Left lung (tissue), 10 donors: ENCODE results near the gene TRMT61A. TPM values are rescaled to one million over a fixed set of nuclear protein-coding genes. Genes with fewer than 3 reads are reported as not detected.

Source experiments
- ATAC-seq: fragments of 200-7000 bp; cut with Tn5 transposase; one replicate; pipeline ENCODE4 v1.9.1; 2020; ENCODE audit warnings: moderate library complexity
- DNase-seq, 4 donors: peaks; one replicate each; pipeline ENCODE4 v3.0.0-alpha.2; 2013 to 2020
- H3K27ac ChIP-seq, 2 donors: fragments of 200-600 bp; sonication (generic) in 1 of 2; one replicate each; pipeline versions ENCODE4 v1.5.0 to v1.8.0; 2020 to 2021
- H3K27me3 ChIP-seq, 2 donors: fragments of 200-600 bp; sonication (generic) in 1 of 2; one replicate each; pipeline versions ENCODE4 v1.5.0 to v1.8.0; 2020 to 2021
- H3K36me3 ChIP-seq, 2 donors: fragments of 200-600 bp; sonication (generic) in 1 of 2; one replicate each; pipeline versions ENCODE4 v1.5.0 to v1.8.0; 2020 to 2021
- H3K4me1 ChIP-seq, 2 donors: fragments of 200-600 bp; one replicate each; pipeline ENCODE4 v1.8.0; 2021
- H3K4me3 ChIP-seq, 2 donors: fragments of 200-600 bp; sonication (generic) in 1 of 2; one replicate each; pipeline versions ENCODE4 v1.5.0 to v1.8.0; 2020 to 2021; ENCODE audit warnings: mild to moderate bottlenecking in 1 of 2
- H3K9me3 ChIP-seq, 2 donors: fragments of 200-600 bp; sonication (generic) in 1 of 2; one replicate each; pipeline versions ENCODE4 v1.5.0 to v1.8.0; 2020 to 2021
- intact Hi-C, 2 donors: fragments of 100-400 bp; cut with DNase I; formaldehyde crosslinking; loops; one replicate each; pipeline versions ENCODE4 v1.11.2 to v1.14.2; 2022
- polyA plus RNA-seq, 6 donors: library from polyadenylated mRNA; unstranded; fragments of 120-200 nt; gene quantifications; one replicate each; pipeline ENCODE4 v1.2.1, GENCODE V29; 2013; ENCODE audit not compliant: insufficient read length in 6 of 6
- total RNA-seq, 2 donors: library from RNA; stranded (reverse); fragmentation: NEBNext Ultra II Directional; extraction: Animal tissue kit (Norgen Biotek cat#: 25700); gene quantifications; one replicate each; pipeline ENCODE4 v1.2.1, GENCODE V29; 2021
- TF ChIP-seq, protein P1 (sequence below), 2 donors: fragments of 200-600 bp; sonication (generic) in 1 of 2; IDR thresholded peaks; one replicate each; pipeline versions ENCODE4 v1.5.0 to v1.8.0; 2021; ENCODE audit warnings: antibody characterized with exemption in 2 of 2
- donor health status: DM: no; HTN: yes; CAD: no.
- donor health status: DM: no; HTN: no; CAD: no.

Gene TRMT61A
- total and polyA plus RNA-seq, 8 donors: 6.0 to 12.6 (median 7.9) TPM

GRCh38 chr14:103517721-103518421 lies 11.1 kb upstream of the TRMT61A start:
- TF ChIP-seq, protein P1, sequence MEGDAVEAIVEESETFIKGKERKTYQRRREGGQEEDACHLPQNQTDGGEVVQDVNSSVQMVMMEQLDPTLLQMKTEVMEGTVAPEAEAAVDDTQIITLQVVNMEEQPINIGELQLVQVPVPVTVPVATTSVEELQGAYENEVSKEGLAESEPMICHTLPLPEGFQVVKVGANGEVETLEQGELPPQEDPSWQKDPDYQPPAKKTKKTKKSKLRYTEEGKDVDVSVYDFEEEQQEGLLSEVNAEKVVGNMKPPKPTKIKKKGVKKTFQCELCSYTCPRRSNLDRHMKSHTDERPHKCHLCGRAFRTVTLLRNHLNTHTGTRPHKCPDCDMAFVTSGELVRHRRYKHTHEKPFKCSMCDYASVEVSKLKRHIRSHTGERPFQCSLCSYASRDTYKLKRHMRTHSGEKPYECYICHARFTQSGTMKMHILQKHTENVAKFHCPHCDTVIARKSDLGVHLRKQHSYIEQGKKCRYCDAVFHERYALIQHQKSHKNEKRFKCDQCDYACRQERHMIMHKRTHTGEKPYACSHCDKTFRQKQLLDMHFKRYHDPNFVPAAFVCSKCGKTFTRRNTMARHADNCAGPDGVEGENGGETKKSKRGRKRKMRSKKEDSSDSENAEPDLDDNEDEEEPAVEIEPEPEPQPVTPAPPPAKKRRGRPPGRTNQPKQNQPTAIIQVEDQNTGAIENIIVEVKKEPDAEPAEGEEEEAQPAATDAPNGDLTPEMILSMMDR (IDR thresholded peaks at IDR 0.05): no peak
- H3K36me3 ChIP-seq: peaks cover 0 to 5% of the 10 kb centered on the region in 2 donors
- peaks cover 25 to 58% of the 10 kb centered on the region in 2 donors for H3K4me1 ChIP-seq
- H3K27ac ChIP-seq: peak overlapping the region in 1 of 2 donors; percentile 23
- intact Hi-C loops: no loop called here
- no peaks in the 10 kb centered on the region for H3K9me3 ChIP-seq
- H3K4me3 ChIP-seq: no peak overlapping the region
- DNase-seq: peak in 1 of 4 donors; percentile 39
- ATAC-seq: no peak
- H3K27me3 ChIP-seq: peaks cover 6 to 30% of the 10 kb centered on the region in 2 donors

DNA sequence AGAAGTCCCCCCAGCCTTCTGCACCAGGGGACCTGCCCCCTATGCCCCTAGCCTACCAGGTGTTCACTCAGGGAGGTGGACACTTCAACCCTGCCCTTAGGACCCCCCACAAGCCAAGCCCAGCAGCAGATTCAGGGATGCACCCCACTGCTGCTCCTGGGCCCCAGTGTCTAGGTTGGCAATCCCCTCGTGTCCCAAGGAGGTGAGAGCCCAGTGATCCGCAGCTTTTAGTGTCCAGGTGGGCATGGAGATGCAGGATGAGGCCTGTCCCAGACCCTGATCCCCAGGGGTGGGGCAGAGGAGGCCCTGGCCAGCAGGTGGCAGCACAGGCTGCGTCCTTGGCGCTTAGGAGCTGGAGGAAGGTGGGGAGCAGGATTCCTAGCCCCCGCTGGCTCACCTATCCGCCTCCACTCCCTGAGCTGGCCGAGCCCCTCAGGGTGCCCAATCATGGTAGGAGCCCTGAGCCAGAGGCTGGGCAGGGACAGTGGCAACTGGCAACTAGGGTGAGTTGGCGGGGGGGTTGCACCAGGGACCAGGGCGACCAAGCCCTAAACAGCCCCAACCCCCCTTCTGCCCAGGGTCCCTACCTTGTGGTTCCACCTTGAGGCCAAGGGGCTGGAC lies 10.5 kb upstream of the TRMT61A start:
- intact Hi-C loops: no loop called here
- TF ChIP-seq, protein P1 (IDR thresholded peaks at IDR 0.05): peak; percentile 78 to 91

DNA sequence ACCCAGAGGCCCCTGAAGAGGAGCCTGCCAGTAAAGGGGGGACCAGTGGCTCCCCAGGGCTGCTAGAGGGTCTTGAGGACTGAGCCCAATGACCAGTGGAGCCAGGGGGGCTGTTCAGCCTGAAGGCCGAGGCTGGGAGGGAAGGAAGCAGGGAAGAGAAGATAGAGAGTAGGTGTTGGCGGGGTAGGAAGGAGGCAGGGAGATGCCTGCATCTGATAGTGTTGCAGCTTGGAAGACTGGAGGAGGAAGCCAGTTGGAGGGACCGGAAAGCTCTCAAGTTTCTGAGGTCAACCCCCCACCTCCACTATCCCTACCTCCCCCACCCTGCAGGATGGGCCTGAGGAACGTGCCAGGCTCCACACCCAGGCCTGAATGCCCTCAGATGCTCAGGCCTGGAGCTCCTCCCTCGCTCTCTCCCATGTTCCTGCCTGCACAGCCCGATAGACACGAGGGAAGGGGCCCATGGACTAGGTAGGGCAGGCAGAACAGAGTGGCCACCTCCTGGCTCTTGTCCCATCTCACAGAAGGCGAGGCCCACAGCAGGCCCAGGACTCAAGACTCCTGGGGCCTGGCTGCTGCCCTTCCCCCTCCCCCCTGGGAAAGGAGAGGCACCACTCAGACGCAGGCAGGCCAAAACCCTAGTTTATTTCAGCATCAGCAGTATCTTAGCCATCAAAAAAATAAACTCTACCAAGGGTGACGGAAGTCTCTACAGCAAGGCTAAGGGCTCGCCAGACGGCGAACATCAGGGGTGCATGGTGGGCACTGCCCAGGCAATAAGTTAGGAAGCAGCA lies 9.8 kb upstream of the TRMT61A start:
- DNase-seq (peak in 1 of 4 donors; percentile 34), ATAC-seq (no peak)
- Histone ChIP-seq H3K36me3 (peaks cover 0 to 5% of the 10 kb centered on the region in 2 donors), H3K27me3 (peaks cover 8 to 43% of the 10 kb centered on the region in 2 donors), H3K4me1 (peaks cover 29 to 55% of the 10 kb centered on the region in 2 donors), H3K27ac (no peak overlapping the region), H3K4me3 (no peak overlapping the region), H3K9me3 (no peaks in the 10 kb centered on the region)
- TF ChIP-seq, protein P1 (IDR thresholded peaks at IDR 0.05): no peak
- intact Hi-C loops: no loop called here

More for the DNA sequence above, 10.5 kb upstream of the TRMT61A start:
- H3K4me3 ChIP-seq: no peak overlapping the region
- peaks cover 8 to 36% of the 10 kb centered on the region in 2 donors for H3K27me3 ChIP-seq
- peaks cover 29 to 58% of the 10 kb centered on the region in 2 donors for H3K4me1 ChIP-seq
- H3K36me3 ChIP-seq: peaks cover 0 to 5% of the 10 kb centered on the region in 2 donors
- H3K9me3 ChIP-seq: no peaks in the 10 kb centered on the region
- H3K27ac ChIP-seq: peak overlapping the region in 1 of 2 donors; percentile 23
- ATAC-seq (peak; percentile 48), DNase-seq (peak in 2 of 4 donors; percentile 69 to 91)

GRCh38 chr14:103519837-103520212 lies 9.2 kb upstream of the TRMT61A start:
- H3K9me3 ChIP-seq: no peaks in the 10 kb centered on the region
- H3K27ac ChIP-seq: no peak overlapping the region
- intact Hi-C loops: no loop called here
- TF ChIP-seq, protein P1 (IDR thresholded peaks at IDR 0.05): no peak
- peaks cover 0 to 3% of the 10 kb centered on the region in 2 donors for H3K36me3 ChIP-seq
- DNase-seq: peak in 1 of 4 donors; percentile 79
- no peak overlapping the region for H3K4me3 ChIP-seq
- no peak for ATAC-seq
- H3K27me3 ChIP-seq: peaks cover 8 to 48% of the 10 kb centered on the region in 2 donors
- peaks cover 29 to 55% of the 10 kb centered on the region in 2 donors for H3K4me1 ChIP-seq
